ENCODE data around the gene GOLGA8K.
"Not testable (repeated sequence)": the region's sequence is repeated elsewhere in the genome, so short reads cannot be mapped to it uniquely, and the experiment has no call there.

GOLGA8K gene

GRCh38 chr15:32352748-32353147 lies 50.3 kb downstream of the GOLGA8K start:
- not testable (repeated sequence) for DNase-seq (ENCODE audit: low read depth)

- DNase-seq (ENCODE audit: low read depth) = not testable (repeated sequence)
These were observed 52.4 kb downstream of the GOLGA8K start for GRCh38 chr15:32350563-32351220.

DNA sequence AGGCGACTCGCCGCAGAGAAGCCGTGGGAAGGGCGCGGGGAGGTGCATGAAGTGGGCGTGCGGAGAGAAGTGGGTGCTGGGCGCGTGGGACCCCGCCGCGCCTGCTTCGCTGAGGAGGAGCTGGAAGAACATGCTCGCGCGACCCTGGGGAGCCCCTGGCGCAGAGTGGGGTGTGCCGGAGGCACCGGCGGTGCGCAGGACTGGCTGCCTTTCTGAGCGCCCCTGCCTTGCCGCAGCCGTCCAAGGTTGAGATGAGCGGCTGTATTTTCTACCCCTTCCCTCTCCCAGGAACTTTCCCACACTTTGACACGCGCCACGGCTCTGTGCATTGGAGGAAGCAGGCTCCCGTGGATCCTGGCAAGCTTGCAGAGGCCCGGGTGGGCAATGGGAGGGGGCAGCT lies 56.1 kb downstream of the GOLGA8K start:
- not testable (repeated sequence) for DNase-seq (ENCODE audit: low read depth)

DNA sequence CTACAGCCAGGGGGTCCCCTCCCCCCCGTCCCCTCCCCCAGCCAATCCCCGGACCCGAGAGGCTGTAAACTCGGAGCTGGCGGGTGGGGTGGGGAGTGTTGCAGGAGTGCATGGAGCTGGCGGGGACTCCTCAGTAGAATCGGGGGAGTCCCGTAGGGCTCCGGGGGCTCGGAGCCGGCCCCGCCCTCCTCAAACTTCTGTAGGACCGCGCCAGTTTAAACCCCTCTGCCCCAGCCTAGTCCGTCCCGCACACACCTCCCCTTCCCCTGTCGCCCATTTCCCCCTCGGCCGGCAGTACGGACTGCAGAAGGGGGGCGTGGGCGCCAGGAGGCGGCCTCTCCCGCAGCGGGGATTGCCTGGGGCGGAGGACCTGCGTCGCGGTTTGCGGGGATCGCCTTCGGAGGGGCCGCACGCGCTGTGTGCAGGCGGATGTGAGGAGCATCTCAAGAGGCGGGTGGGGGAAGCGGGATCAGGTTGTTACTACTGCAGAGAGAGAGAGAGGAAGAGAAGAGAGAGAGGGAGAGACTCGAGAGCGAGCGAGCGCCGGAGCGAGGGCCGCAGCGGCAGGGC lies 57.0 kb downstream of the GOLGA8K start:
- not testable (repeated sequence) for DNase-seq (ENCODE audit: low read depth)

GRCh38 chr15:32343921-32344320 lies 59.2 kb downstream of the GOLGA8K start:
- not testable (repeated sequence) for DNase-seq (ENCODE audit: low read depth)

All from stromal cell of bone marrow (primary cell).